WTC11 (cell line): ENCODE measurements around the gene SP3. TPM values are rescaled to one million over a fixed set of nuclear protein-coding genes. Genes with fewer than 3 reads are reported as not detected.
"Not testable (repeated sequence)": the region's sequence is repeated elsewhere in the genome, so short reads cannot be mapped to it uniquely, and the experiment has no call there.

Source experiments
- ATAC-seq: fragments of 200-7000 bp; cut with Tn5 transposase; 2 replicates; pipeline ENCODE4 v1.10.0; 2021; ENCODE audit warnings: mild to moderate bottlenecking, moderate library complexity
- CTCF ChIA-PET: fragments of 300-600 bp; sonication (Branson Sonifier 250); formaldehyde crosslinking; loops from one replicate; lab custom pipeline; 2021; ENCODE audit warnings: antibody characterized with exemption; lab: Charles Lee
- POLR2A ChIA-PET: fragments of 350-600 bp; sonication (Branson Sonifier 250); formaldehyde crosslinking; loops from one replicate; lab custom pipeline; 2021; ENCODE audit warnings: antibody characterized with exemption; lab: Charles Lee
- DNase-seq: peaks from one replicate; pipeline ENCODE4 v3.0.0; 2021; ENCODE audit warnings: low spot score
- H3K27ac Mint-ChIP-seq: 2 replicates; pipeline ENCODE4 v1.8.0; 2021; ENCODE audit warnings: mixed read lengths
- H3K27me3 Mint-ChIP-seq: 2 replicates; pipeline ENCODE4 v1.8.0; 2021; ENCODE audit warnings: low read depth, mild to moderate bottlenecking, moderate library complexity, mixed read lengths
- H3K36me3 Mint-ChIP-seq: 2 replicates; pipeline ENCODE4 v1.8.0; 2021; ENCODE audit warnings: mixed read lengths
- H3K4me1 Mint-ChIP-seq: 2 replicates; pipeline ENCODE4 v1.8.0; 2022; ENCODE audit warnings: mixed read lengths
- H3K4me3 Mint-ChIP-seq: 2 replicates; pipeline ENCODE4 v1.8.0; 2021; ENCODE audit warnings: mild to moderate bottlenecking, moderate library complexity, mixed read lengths
- H3K9me3 Mint-ChIP-seq: 2 replicates; pipeline ENCODE4 v1.8.0; 2021; ENCODE audit warnings: mixed read lengths
- ATF6 ChIP-seq: sonication (generic); formaldehyde crosslinking; IDR thresholded peaks from 2 replicates; pipeline ENCODE4 v1.8.1; 2023; ENCODE audit warnings: mild to moderate bottlenecking, missing genetic modification reagents
- E2F4 ChIP-seq: sonication (generic); formaldehyde crosslinking; IDR thresholded peaks from 2 replicates; pipeline ENCODE4 v1.8.1; 2022; ENCODE audit warnings: low read depth, mild to moderate bottlenecking, moderate library complexity, missing genetic modification reagents, borderline replicate concordance
- ERG ChIP-seq: fragments of 250-450 bp; sonication (Bioruptor Pico); IDR thresholded peaks from 2 replicates; pipeline ENCODE4 v1.8.0; 2021; ENCODE audit warnings: mild to moderate bottlenecking
- ETV6 ChIP-seq: sonication (generic); formaldehyde crosslinking; IDR thresholded peaks from 2 replicates; pipeline ENCODE4 v1.8.1; 2022; ENCODE audit warnings: mild to moderate bottlenecking, missing genetic modification reagents
- GABPB1 ChIP-seq: sonication (generic); formaldehyde crosslinking; IDR thresholded peaks from 2 replicates; pipeline ENCODE4 v1.8.1; 2023; ENCODE audit warnings: mild to moderate bottlenecking, missing genetic modification reagents
- GRHL2 ChIP-seq: fragments of 250-450 bp; sonication (Bioruptor Pico); IDR thresholded peaks from 2 replicates; pipeline ENCODE4 v1.8.0; 2022; ENCODE audit warnings: mild to moderate bottlenecking, moderate library complexity; ENCODE audit not compliant: insufficient replicate concordance, severe bottlenecking
- HMGA2 ChIP-seq: fragments of 250-450 bp; sonication (Bioruptor Pico); IDR thresholded peaks from 2 replicates; pipeline ENCODE4 v1.4.0; 2021; ENCODE audit warnings: mild to moderate bottlenecking, moderate library complexity
- JUN ChIP-seq: sonication (generic); formaldehyde crosslinking; IDR thresholded peaks from 2 replicates; pipeline ENCODE4 v1.8.0; 2023; ENCODE audit warnings: mild to moderate bottlenecking, missing genetic modification reagents
- PRRX2 ChIP-seq: fragments of 250-450 bp; sonication (Bioruptor Pico); IDR thresholded peaks from 2 replicates; pipeline ENCODE4 v1.8.0; 2021; ENCODE audit warnings: mild to moderate bottlenecking
- SMAD3 ChIP-seq: sonication (generic); formaldehyde crosslinking; IDR thresholded peaks from 2 replicates; pipeline ENCODE4 v1.8.0; 2022; ENCODE audit warnings: missing genetic modification reagents, mild to moderate bottlenecking, borderline replicate concordance
- SOX15 ChIP-seq: fragments of 250-450 bp; sonication (Bioruptor Pico); IDR thresholded peaks from 2 replicates; pipeline ENCODE4 v1.9.0; 2021; ENCODE audit warnings: mild to moderate bottlenecking
- TEAD1 ChIP-seq: sonication (generic); formaldehyde crosslinking; IDR thresholded peaks from 2 replicates; pipeline ENCODE4 v1.8.0; 2022; ENCODE audit warnings: mild to moderate bottlenecking, missing genetic modification reagents
- ZBTB21 ChIP-seq: sonication (generic); formaldehyde crosslinking; IDR thresholded peaks from 2 replicates; pipeline ENCODE4 v1.8.1; 2023; ENCODE audit warnings: mild to moderate bottlenecking, missing genetic modification reagents, borderline replicate concordance
- ZNF671 ChIP-seq: fragments of 250-450 bp; sonication (Bioruptor Pico); IDR thresholded peaks from 2 replicates; pipeline ENCODE4 v1.8.0; 2021; ENCODE audit warnings: mild to moderate bottlenecking
- total RNA-seq: library from RNA; stranded (reverse); gene quantifications from 3 replicates; pipeline ENCODE4 v1.2.3, GENCODE V29; 2021
- TF ChIP-seq, protein P1 (sequence below): sonication (generic); formaldehyde crosslinking; IDR thresholded peaks from 2 replicates; pipeline ENCODE4 v1.8.0; 2023; ENCODE audit warnings: missing genetic modification reagents
- TF ChIP-seq, protein P2 (sequence below): sonication (generic); formaldehyde crosslinking; IDR thresholded peaks from 2 replicates; pipeline ENCODE4 v1.8.0; 2022; ENCODE audit warnings: mild to moderate bottlenecking, missing genetic modification reagents

The SP3 gene
- total RNA-seq, 1 experiment from 2014 or later, result 88.5 TPM

DNA sequence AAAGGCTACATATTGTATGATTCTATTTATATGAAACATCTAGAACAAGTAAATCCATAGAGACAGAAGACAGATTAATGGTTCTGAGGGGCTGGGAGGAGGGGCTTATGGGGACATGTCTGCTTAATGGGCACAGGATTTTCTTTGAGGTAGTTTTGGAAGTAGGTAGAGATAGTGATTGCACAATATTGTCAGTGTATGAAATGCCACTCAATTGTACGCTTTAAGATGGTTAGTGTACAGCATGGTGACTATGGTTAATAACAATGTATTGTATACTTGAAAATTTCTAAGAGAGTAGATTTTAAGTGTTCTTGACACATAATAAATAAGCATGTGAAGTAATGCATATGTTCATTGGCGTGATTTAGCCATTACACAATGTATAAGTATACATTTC is 68.4 kb downstream of the SP3 start (continued):
- TF ChIP-seq, protein P1, sequence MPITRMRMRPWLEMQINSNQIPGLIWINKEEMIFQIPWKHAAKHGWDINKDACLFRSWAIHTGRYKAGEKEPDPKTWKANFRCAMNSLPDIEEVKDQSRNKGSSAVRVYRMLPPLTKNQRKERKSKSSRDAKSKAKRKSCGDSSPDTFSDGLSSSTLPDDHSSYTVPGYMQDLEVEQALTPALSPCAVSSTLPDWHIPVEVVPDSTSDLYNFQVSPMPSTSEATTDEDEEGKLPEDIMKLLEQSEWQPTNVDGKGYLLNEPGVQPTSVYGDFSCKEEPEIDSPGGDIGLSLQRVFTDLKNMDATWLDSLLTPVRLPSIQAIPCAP (CRISPR knock-in tag), result no peak

- H3K27me3 Mint-ChIP-seq, result peaks cover 3% of the 10 kb centered on the region
- no peak overlapping the region for H3K4me3 Mint-ChIP-seq
- H3K4me1 Mint-ChIP-seq, result no peaks in the 10 kb centered on the region
- peaks cover 49% of the 10 kb centered on the region for H3K9me3 Mint-ChIP-seq
- H3K36me3 Mint-ChIP-seq, result peaks cover 29% of the 10 kb centered on the region
- no peak for TF ChIP-seq TEAD1 (CRISPR knock-in tag)
- no peak for TF ChIP-seq GRHL2 (CRISPR knock-in tag)
- TF ChIP-seq GABPB1 (CRISPR knock-in tag), result no peak
- ChIA-PET CTCF (no interaction called here), POLR2A (no interaction called here)
- no peak overlapping the region for H3K27ac Mint-ChIP-seq
- no peak for ATAC-seq
- no peak for DNase-seq
These were observed 72.8 kb downstream of the SP3 start for GRCh38 chr2:173892341-173892740.

GRCh38 chr2:173891315-173892037 is 73.7 kb downstream of the SP3 start:
- DNase-seq (no peak), ATAC-seq (no peak)
- H3K27me3 Mint-ChIP-seq, result peaks cover 3% of the 10 kb centered on the region
- H3K27ac Mint-ChIP-seq, result no peak overlapping the region
- TF ChIP-seq ETV6, result no peak
- no peak for TF ChIP-seq JUN (CRISPR knock-in tag)
- no peak for TF ChIP-seq ZBTB21
- no peak for TF ChIP-seq SOX15 (CRISPR knock-in tag)
- TF ChIP-seq ERG, result no peak
- no peak for TF ChIP-seq SMAD3
- no peak for TF ChIP-seq HMGA2
- no peak for TF ChIP-seq ZNF671 (CRISPR knock-in tag)
- no peak for TF ChIP-seq E2F4 (CRISPR knock-in tag)
- TF ChIP-seq, protein P2, sequence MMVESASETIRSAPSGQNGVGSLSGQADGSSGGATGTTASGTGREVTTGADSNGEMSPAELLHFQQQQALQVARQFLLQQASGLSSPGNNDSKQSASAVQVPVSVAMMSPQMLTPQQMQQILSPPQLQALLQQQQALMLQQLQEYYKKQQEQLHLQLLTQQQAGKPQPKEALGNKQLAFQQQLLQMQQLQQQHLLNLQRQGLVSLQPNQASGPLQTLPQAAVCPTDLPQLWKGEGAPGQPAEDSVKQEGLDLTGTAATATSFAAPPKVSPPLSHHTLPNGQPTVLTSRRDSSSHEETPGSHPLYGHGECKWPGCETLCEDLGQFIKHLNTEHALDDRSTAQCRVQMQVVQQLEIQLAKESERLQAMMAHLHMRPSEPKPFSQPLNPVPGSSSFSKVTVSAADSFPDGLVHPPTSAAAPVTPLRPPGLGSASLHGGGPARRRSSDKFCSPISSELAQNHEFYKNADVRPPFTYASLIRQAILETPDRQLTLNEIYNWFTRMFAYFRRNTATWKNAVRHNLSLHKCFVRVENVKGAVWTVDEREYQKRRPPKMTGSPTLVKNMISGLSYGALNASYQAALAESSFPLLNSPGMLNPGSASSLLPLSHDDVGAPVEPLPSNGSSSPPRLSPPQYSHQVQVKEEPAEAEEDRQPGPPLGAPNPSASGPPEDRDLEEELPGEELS (CRISPR knock-in tag), result no peak
- no peak for TF ChIP-seq ATF6 (CRISPR knock-in tag)
- TF ChIP-seq PRRX2 (CRISPR knock-in tag), result no peak
- peaks cover 35% of the 10 kb centered on the region for H3K36me3 Mint-ChIP-seq
- H3K9me3 Mint-ChIP-seq, result peaks cover 56% of the 10 kb centered on the region
- CTCF ChIA-PET, result no interaction called here
- no peaks in the 10 kb centered on the region for H3K4me1 Mint-ChIP-seq
- no peak overlapping the region for H3K4me3 Mint-ChIP-seq
- POLR2A ChIA-PET, result no interaction called here

- H3K9me3 Mint-ChIP-seq, result peaks cover 73% of the 10 kb centered on the region
These were observed 75.7 kb downstream of the SP3 start for GRCh38 chr2:173889464-173889863.

More at GRCh38 chr2:173889464-173889863, 75.7 kb downstream of the SP3 start:
- H3K4me3 Mint-ChIP-seq, H3K4me1 Mint-ChIP-seq, H3K27ac Mint-ChIP-seq, DNase-seq, CTCF ChIA-PET, ATAC-seq, POLR2A ChIA-PET, H3K27me3 Mint-ChIP-seq: not testable (repeated sequence)
- peaks cover 46% of the 10 kb centered on the region for H3K36me3 Mint-ChIP-seq
